Ishikawa (cell line): Measurements from ENCODE around the gene ARSA.

Source experiments
- CEBPB ChIP-seq: IDR thresholded peaks from 2 replicates; pipeline ENCODE4 v1.6.1; 2012
- EP300 ChIP-seq: IDR thresholded peaks from 2 replicates; pipeline ENCODE4 v1.6.1; 2012; ENCODE audit warnings: borderline replicate concordance
- FOXM1 ChIP-seq: IDR thresholded peaks from 2 replicates; pipeline ENCODE4 v1.6.1; 2012; ENCODE audit warnings: low read depth, borderline replicate concordance
- MAX ChIP-seq: IDR thresholded peaks from 2 replicates; pipeline ENCODE4 v1.6.1; 2012
- RAD21 ChIP-seq: IDR thresholded peaks from 2 replicates; pipeline ENCODE4 v1.6.1; 2012; ENCODE audit warnings: low read depth
- TCF12 ChIP-seq: IDR thresholded peaks from 2 replicates; pipeline ENCODE4 v1.6.1; 2012; ENCODE audit warnings: low read depth
- YY1 ChIP-seq: IDR thresholded peaks from 2 replicates; pipeline ENCODE4 v1.6.1; 2012; ENCODE audit warnings: low read depth
- ZBTB7A ChIP-seq: IDR thresholded peaks from 2 replicates; pipeline ENCODE4 v1.6.1; 2012; ENCODE audit warnings: low read depth
- TF ChIP-seq, protein P1 (sequence below): IDR thresholded peaks from 2 replicates; pipeline ENCODE4 v1.6.1; 2012; ENCODE audit warnings: low read depth, mild to moderate bottlenecking

DNA sequence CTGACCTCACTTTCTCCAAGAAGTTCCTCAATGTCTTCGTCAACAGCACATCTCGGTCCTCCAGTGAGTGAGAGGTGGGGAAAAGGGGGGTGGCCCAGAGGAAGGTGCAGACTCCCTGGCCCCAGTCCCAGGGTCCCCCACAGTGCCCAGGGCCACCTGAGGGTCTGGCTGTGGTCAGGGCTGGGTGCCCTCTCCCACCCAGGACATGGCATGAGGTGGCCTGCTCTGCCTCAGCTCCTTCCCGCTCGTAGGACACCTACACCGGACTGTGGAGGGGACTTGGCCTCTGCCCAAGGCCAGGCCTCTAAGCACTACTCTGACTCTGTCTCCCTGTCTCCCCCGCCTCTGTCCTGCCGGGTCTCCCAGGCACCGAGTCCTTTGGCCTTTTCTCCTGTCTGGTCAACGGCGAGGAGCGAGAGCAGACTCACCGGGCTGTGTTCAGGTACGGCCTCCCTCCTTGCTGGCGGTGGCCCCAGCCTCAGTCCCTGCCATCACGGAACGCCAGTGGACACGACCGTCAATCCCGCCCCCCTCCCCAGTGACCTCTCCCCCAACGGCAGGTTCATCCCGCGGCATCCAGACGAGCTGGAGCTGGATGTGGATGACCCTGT lies 22.8 kb downstream of the ARSA start:
- TF ChIP-seq MAX (no peak), EP300 (no peak), YY1 (no peak), FOXM1 (no peak), TCF12 (no peak), RAD21 (no peak), CEBPB (no peak), ZBTB7A (no peak)
- TF ChIP-seq, protein P1, sequence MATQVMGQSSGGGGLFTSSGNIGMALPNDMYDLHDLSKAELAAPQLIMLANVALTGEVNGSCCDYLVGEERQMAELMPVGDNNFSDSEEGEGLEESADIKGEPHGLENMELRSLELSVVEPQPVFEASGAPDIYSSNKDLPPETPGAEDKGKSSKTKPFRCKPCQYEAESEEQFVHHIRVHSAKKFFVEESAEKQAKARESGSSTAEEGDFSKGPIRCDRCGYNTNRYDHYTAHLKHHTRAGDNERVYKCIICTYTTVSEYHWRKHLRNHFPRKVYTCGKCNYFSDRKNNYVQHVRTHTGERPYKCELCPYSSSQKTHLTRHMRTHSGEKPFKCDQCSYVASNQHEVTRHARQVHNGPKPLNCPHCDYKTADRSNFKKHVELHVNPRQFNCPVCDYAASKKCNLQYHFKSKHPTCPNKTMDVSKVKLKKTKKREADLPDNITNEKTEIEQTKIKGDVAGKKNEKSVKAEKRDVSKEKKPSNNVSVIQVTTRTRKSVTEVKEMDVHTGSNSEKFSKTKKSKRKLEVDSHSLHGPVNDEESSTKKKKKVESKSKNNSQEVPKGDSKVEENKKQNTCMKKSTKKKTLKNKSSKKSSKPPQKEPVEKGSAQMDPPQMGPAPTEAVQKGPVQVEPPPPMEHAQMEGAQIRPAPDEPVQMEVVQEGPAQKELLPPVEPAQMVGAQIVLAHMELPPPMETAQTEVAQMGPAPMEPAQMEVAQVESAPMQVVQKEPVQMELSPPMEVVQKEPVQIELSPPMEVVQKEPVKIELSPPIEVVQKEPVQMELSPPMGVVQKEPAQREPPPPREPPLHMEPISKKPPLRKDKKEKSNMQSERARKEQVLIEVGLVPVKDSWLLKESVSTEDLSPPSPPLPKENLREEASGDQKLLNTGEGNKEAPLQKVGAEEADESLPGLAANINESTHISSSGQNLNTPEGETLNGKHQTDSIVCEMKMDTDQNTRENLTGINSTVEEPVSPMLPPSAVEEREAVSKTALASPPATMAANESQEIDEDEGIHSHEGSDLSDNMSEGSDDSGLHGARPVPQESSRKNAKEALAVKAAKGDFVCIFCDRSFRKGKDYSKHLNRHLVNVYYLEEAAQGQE = no peak
